Hindlimb muscle (tissue), 1 donor: Measurements from ENCODE around the gene SMYD1. TPM values are rescaled to one million over a fixed set of nuclear protein-coding genes. Genes with fewer than 3 reads are reported as not detected.

Source experiments
- DNase-seq: peaks from one replicate; pipeline ENCODE4 v3.0.0-alpha.2; 2013
- polyA plus RNA-seq: library from polyadenylated mRNA; unstranded; fragments of 120-200 nt; gene quantifications from one replicate; pipeline ENCODE4 v1.2.1, GENCODE V29; 2013; ENCODE audit not compliant: insufficient read length

Gene SMYD1
- polyA plus RNA-seq, 1 donor = 326 TPM

DNA sequence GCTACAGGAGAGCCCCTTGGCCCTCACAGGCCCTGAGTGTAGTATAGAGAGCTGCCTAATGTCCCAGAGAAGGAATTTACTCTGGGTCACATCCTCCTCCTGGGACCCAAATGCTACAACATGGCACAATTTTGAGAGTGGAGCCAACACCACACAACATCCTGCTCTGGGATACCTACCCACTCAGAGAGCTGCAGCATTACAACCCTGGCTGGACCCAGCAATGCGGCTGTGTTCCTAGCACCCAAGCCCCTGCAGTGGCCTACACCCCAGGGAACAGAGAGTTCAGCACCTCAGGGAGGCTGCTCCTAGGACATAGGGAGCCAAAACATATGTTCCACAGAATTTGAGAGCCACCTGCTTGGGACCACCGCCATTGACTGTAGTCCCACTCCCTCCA, 79.5 kb downstream of the SMYD1 start:
- DNase-seq = no peak

DNA sequence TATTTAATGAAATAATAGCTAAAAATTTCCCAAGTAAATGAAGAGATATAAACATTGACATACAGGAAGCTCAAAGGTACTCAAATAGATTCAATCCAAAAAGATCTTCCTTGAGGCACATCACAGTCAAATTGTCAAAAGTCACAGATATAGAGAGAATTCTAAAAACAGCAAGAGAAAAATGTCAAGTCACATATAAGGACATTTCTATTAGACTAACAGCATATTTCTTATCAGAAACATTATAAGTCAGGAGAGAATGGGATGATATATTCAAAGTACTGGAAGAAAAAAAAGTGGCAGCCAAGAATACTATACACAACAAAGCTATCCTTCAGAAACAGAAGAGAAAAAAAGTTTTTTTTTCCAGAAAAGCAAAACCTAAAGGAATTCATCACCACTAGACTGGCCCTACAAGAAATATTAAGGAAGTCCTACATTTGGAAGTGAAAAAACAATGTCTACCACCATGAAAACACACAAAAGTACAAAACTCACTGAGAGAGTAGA, 81.4 kb downstream of the SMYD1 start:
- no peak for DNase-seq

DNA sequence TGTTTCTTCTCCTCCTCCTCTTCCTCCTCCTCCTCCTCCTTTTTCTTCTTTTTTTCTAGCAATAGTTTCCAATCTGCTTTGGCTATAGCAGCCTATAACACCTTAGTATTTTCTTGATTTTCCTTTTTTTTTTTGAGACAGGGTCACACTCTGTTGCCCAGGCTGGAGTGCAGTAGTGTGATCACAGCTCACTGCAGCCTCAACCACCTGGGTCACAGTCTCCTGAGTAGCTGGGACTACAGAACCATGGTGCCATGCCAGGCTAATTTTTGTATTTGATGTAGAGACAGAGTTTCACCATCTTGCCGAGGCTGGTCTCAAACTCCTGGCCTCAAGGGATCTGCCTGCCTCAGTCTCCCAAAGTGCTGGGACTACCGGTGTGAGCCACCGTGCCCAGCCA, 91.9 kb downstream of the SMYD1 start:
- DNase-seq = no peak

DNA sequence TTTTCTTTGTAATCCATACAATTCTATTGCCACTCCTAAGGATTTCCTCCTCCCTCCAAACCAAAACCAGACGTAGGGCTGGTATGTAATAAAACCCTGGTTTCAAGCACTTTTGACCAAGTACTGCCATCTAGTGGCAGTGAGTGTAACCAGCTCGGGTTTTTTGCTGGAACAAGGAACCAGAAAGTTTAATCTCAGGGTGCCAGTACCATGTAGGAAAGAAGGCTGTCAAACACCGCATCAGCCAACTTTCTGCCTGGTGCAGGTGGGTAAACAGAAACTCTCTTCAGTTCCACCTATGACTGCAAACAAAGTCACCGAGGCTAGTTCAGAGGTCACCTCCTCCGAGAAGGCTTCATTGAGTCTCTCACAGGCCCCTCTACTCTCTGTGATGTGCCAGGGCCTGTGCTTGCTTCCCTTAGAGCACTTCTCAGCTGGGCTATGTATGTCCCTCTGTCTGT, 92.4 kb downstream of the SMYD1 start:
- DNase-seq = peak; percentile 58

DNA sequence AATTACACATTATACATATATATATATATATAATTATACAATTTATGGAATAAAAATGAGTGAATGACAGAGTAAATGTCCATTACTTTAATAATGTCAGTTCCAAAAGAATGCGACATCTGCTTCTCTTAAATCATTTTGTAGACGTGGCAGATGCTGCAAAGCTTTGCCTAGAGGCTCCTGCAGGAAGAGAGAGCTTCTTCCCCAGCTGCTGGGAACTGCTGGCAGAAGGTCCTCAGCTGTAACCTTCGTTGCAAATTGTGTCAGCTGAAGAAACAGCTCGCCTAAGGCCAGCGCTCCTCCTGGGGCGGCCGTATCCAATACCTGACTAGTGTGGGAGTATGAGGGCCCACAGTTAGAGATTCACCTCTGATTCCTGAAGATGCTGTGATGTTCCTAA, 92.9 kb downstream of the SMYD1 start:
- DNase-seq = peak; percentile 13

DNA sequence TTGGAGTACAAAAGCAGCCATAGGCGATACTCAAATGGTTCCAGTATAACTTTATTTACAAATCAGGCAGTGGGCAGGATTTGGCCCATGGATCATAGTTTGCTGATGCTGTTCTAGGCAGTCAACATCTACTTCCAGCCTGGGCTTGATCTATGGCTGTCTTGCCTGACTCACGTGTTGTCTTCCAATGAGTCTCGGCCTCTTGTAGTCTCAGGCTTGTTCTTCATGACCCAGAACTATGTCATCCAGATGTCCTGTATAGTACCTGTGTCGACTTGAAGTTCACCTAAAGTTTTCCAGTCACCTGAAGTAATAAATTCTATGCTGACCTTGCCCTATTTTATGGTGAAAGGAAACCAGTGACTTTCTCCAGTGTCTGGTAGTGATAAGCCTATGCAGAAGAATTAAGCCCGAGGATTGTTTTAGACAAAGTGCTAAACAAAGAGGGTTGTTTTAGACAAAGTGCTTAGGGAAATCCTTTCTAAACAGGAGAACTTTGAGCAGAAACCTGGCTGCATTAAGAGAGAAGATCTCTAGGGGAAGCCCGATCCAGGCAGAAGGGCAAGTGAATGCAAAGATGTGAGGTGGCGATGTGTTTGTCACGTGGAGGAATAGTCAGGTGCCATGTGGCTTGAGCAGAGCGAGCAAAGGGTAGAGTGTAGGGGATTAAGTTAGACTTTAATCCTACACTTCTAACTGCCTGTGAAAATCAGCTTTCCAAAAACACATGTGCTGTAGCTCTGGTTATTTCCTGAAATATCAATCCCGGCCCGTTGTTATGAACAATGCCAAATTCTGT, 94.0 kb downstream of the SMYD1 start:
- no peak for DNase-seq

Other genes starting within 250 kb of the SMYD1 start
- gene RGPD2, start 242.0 kb upstream of the SMYD1 start, polyA plus RNA-seq = 3.4 TPM
- gene RNU2-63P, start 51.3 kb upstream of the SMYD1 start, polyA plus RNA-seq = not detected
- 33.0 TPM for gene KRCC1, start 12.0 kb upstream of the SMYD1 start, polyA plus RNA-seq
- gene FABP1, start 60.2 kb downstream of the SMYD1 start, polyA plus RNA-seq = 0.53 TPM
- gene THNSL2, start 102.5 kb downstream of the SMYD1 start, polyA plus RNA-seq = 20.5 TPM